ENCODE data around the gene OLFM1.
A peak's percentile ranks its signal among the peaks of the same experiment; 100 is the strongest.
"Not testable (repeated sequence)": the region's sequence is repeated elsewhere in the genome, so short reads cannot be mapped to it uniquely, and the experiment has no call there.

Gene OLFM1

GRCh38 chr9:135152614-135153334, 65.3 kb downstream of the OLFM1 start:
- DNase-seq (ENCODE audit: low spot score): peak; percentile 27

- no peak for DNase-seq (ENCODE audit: low spot score)
These were observed 66.7 kb downstream of the OLFM1 start for GRCh38 chr9:135154050-135154615.

- DNase-seq (ENCODE audit: low spot score): no peak
These were observed 67.9 kb downstream of the OLFM1 start for GRCh38 chr9:135155396-135155795.

GRCh38 chr9:135156525-135157510, 69.3 kb downstream of the OLFM1 start:
- DNase-seq (ENCODE audit: low spot score): peak; percentile 76

GRCh38 chr9:135157856-135158563, 70.5 kb downstream of the OLFM1 start:
- no peak for DNase-seq (ENCODE audit: low spot score)

- no peak for DNase-seq (ENCODE audit: low spot score)
These were observed 71.1 kb downstream of the OLFM1 start for GRCh38 chr9:135158564-135158937.

GRCh38 chr9:135159801-135160200, 72.3 kb downstream of the OLFM1 start:
- DNase-seq (ENCODE audit: low spot score): no peak

GRCh38 chr9:135160862-135161261, 73.4 kb downstream of the OLFM1 start:
- DNase-seq (ENCODE audit: low spot score): no peak

- DNase-seq (ENCODE audit: low spot score): not testable (repeated sequence)
These were observed 75.1 kb downstream of the OLFM1 start for GRCh38 chr9:135162599-135162998.

GRCh38 chr9:135163023-135163780, 75.7 kb downstream of the OLFM1 start:
- DNase-seq (ENCODE audit: low spot score): peak; percentile 31

GRCh38 chr9:135164036-135164435, 76.6 kb downstream of the OLFM1 start:
- DNase-seq (ENCODE audit: low spot score): no peak

GRCh38 chr9:135165003-135165711, 77.7 kb downstream of the OLFM1 start:
- DNase-seq (ENCODE audit: low spot score): no peak

- DNase-seq (ENCODE audit: low spot score): no peak
These were observed 78.5 kb downstream of the OLFM1 start for GRCh38 chr9:135165756-135166519.

- no peak for DNase-seq (ENCODE audit: low spot score)
These were observed 79.1 kb downstream of the OLFM1 start for GRCh38 chr9:135166565-135166964.

GRCh38 chr9:135167356-135167755, 79.9 kb downstream of the OLFM1 start:
- DNase-seq (ENCODE audit: low spot score): no peak

GRCh38 chr9:135167849-135168655, 80.6 kb downstream of the OLFM1 start:
- DNase-seq (ENCODE audit: low spot score): no peak

- no peak for DNase-seq (ENCODE audit: low spot score)
These were observed 82.3 kb downstream of the OLFM1 start for GRCh38 chr9:135169709-135170226.

GRCh38 chr9:135170535-135170934, 83.1 kb downstream of the OLFM1 start:
- no peak for DNase-seq (ENCODE audit: low spot score)

Data from RKO (cell line).